Heart left ventricle (tissue), 16 donors: Measurements from ENCODE around the gene CLIP2. TPM values are rescaled to one million over a fixed set of nuclear protein-coding genes. Genes with fewer than 3 reads are reported as not detected.

Experiments used
- ATAC-seq, 4 donors: fragments of 200-7000 bp; cut with Tn5 transposase; one replicate each; pipeline ENCODE4 v1.9.1; 2020 to 2022; ENCODE audit warnings: moderate library complexity in 4 of 4, mild to moderate bottlenecking in 3 of 4, moderate number of reproducible peaks in 1 of 4
- DNase-seq, 5 donors: peaks; one replicate each; pipeline ENCODE4 v3.0.0-alpha.2; 2020
- H3K27ac ChIP-seq, 12 donors: fragments of 200-600 bp; sonication (generic) in 4 of 12; one replicate each; pipeline versions ENCODE4 v1.5.0 to v1.8.0; 2016 to 2022; ENCODE audit warnings: mild to moderate bottlenecking in 2 of 12
- H3K27me3 ChIP-seq, 9 donors: fragments of 200-600 bp; sonication (generic) in 2 of 9; one replicate each; pipeline versions ENCODE4 v1.5.1 to v1.8.0; 2016 to 2022; ENCODE audit warnings: mild to moderate bottlenecking in 3 of 9
- H3K36me3 ChIP-seq, 9 donors: fragments of 200-600 bp; sonication (generic) in 2 of 9; one replicate each; pipeline versions ENCODE4 v1.5.0 to v1.8.0; 2018 to 2022; ENCODE audit warnings: mild to moderate bottlenecking in 2 of 9
- H3K4me1 ChIP-seq, 12 donors: fragments of 200-600 bp; sonication (generic) in 4 of 12; one replicate each; pipeline versions ENCODE4 v1.5.0 to v1.8.0; 2016 to 2022; ENCODE audit warnings: mild to moderate bottlenecking in 3 of 12
- H3K4me3 ChIP-seq, 12 donors: fragments of 200-600 bp; sonication (generic) in 4 of 12; one replicate each; pipeline versions ENCODE4 v1.5.0 to v1.8.0; 2017 to 2022; ENCODE audit warnings: mild to moderate bottlenecking in 9 of 12, moderate library complexity in 4 of 12
- H3K9me3 ChIP-seq, 12 donors: fragments of 200-600 bp; sonication (generic) in 4 of 12; one replicate each; pipeline versions ENCODE4 v1.5.0 to v1.8.0; 2016 to 2022; ENCODE audit warnings: mild to moderate bottlenecking in 1 of 12
- CTCF ChIP-seq, 12 donors: fragments of 200-600 bp; sonication (generic) in 4 of 12; IDR thresholded peaks; one replicate each; pipeline versions ENCODE4 v1.5.0 to v1.8.0; 2018 to 2022; ENCODE audit warnings: antibody characterized with exemption in 12 of 12, mild to moderate bottlenecking in 5 of 12
- POLR2A ChIP-seq, 2 donors: fragments of 450-650 bp; IDR thresholded peaks; one replicate each; pipeline ENCODE4 v1.6.1; 2017; ENCODE audit warnings: antibody characterized with exemption in 2 of 2, mild to moderate bottlenecking in 2 of 2, moderate library complexity in 2 of 2
- WGBS, 4 donors: extraction: QIAGEN DNeasy Blood & Tissue Kit in 2 of 4; methylation state at CpG; one replicate each; pipeline versions ENCODE4 v1.1.5 to v1.1.7; 2013 to 2018; 5-methylcytosine and 5-hydroxymethylcytosine counted together
- intact Hi-C, 10 donors: fragments of 100-400 bp; cut with DNase I; formaldehyde crosslinking; loops; one replicate each; pipeline versions ENCODE4 v1.11.1 to v1.14.2; 2022
- polyA plus RNA-seq, 2 donors: library from polyadenylated mRNA; stranded (reverse); fragments of 200-250 nt; gene quantifications; one replicate each; pipeline ENCODE4 v1.2.3, GENCODE V29; 2013
- total RNA-seq, 9 donors: library from RNA; depleted of rRNA in 2 of 9; stranded (reverse); fragments of >200 nt in 2 of 9; fragmentation: NEBNext Ultra II Directional in 3 of 9; extraction: Animal tissue kit (Norgen Biotek cat#: 25700) in 3 of 9; gene quantifications; one replicate each; pipeline versions ENCODE4 v1.1.0 to v1.2.4, GENCODE V29; 2016 to 2023
- donor health status: ischemic (EF 13 %, LVEDD 7.1; RV severe dilation, severe dysfunction).
- donor health status: healthy with polysubstance abuse.
- donor health status: DM: no; HTN: yes; CAD: no.
- donor health status: DM: no; HTN: no; CAD: no.
- donor health status: ischemic (EF 25% LVEDD 6.9; RV normal size, moderate dysfunction).
- donor health status: ischemic (EF 25% LVEDD 5.7; RV mildly dilated, moderate dysfunction).
- donor health status: healthy.
- donor health status: DM: yes; HTN: yes; CAD: no.
- donor health status: ischemic (EF 35%, LVEDD 5.7; RV mildly dilated, moderate dysfunction).
- donor health status: nonischemic (EF 11% LVEDD 7.7; RV severe dilation, severe dysfunction).
- donor health status: DM: yes; HTN: yes; CAD: no.
- donor health status: PGD.
- donor health status: ischemic (EF 29% LVEDD 5.4; RV normal size, mild dysfunction).
- donor health status: nonischemic (EF 23%, LVEDD 6.1; RV moderate dilation, normal function).

CLIP2 gene
- total and polyA plus RNA-seq, 11 donors: 4.2 to 17.7 (median 9.0) TPM

GRCh38 chr7:74404388-74404700 lies 115.1 kb downstream of the CLIP2 start:
- WGBS, 4 donors: 94 to 97% (median 96%) methylated on average over 7 to 8 of the region's 8 CpGs
- no peak for TF ChIP-seq CTCF (IDR thresholded peaks at IDR 0.05)
- intact Hi-C loops: loop anchor here in 8 of 10 donors (5.0 to 10.0 kb wide), 4 partner anchors 332 to 540 kb away; partner anchors contain the start of gene TMEM270 (in 1 of the 8)

GRCh38 chr7:74404741-74405140 lies 115.5 kb downstream of the CLIP2 start:
- intact Hi-C loops: loop anchor here in 8 of 10 donors (5.0 to 10.0 kb wide), 4 partner anchors 332 to 540 kb away; partner anchors contain the start of gene TMEM270 (in 1 of the 8)

More at GRCh38 chr7:74404388-74404700, 115.1 kb downstream of the CLIP2 start:
- Histone ChIP-seq H3K9me3 (no peaks in the 10 kb centered on the region), H3K27ac (no peak overlapping the region), H3K4me3 (no peak overlapping the region), H3K4me1 (no peaks in the 10 kb centered on the region), H3K27me3 (no peaks in the 10 kb centered on the region), H3K36me3 (peaks cover 0 to 38% (median 26%) of the 10 kb centered on the region in 9 donors)
- DNase-seq: peak in 1 of 5 donors; percentile 21
- no peak for ATAC-seq

GRCh38 chr7:74405191-74405898 lies 116.1 kb downstream of the CLIP2 start:
- Histone ChIP-seq H3K4me3 (no peak overlapping the region), H3K9me3 (no peaks in the 10 kb centered on the region), H3K27ac (no peak overlapping the region), H3K27me3 (no peaks in the 10 kb centered on the region), H3K36me3 (peaks cover 0 to 34% (median 26%) of the 10 kb centered on the region in 9 donors), H3K4me1 (no peaks in the 10 kb centered on the region)
- TF ChIP-seq CTCF (IDR thresholded peaks at IDR 0.05) (peak in 11 of 12 donors; percentile 13 to 47 (median 31)), POLR2A (IDR thresholded peaks at IDR 0.05) (no peak)
- ATAC-seq (peak in 3 of 4 donors; percentile 18 to 34 (median 19)), DNase-seq (peak in 2 of 5 donors; percentile 37 to 49)
- intact Hi-C loops: loop anchor here in 1 of 10 donors (10.0 kb wide), 1 partner anchor 541 kb away; the partner anchor contains the start of gene TMEM270
- 64 to 70% (median 64%) methylated on average over 24 to 31 of the region's 31 CpGs for WGBS, 4 donors

More at GRCh38 chr7:74404741-74405140, 115.5 kb downstream of the CLIP2 start:
- 79 to 94% (median 84%) methylated on average over 6 to 15 of the region's 15 CpGs for WGBS, 4 donors
- no peaks in the 10 kb centered on the region for H3K9me3 ChIP-seq
- H3K4me1 ChIP-seq: no peaks in the 10 kb centered on the region
- TF ChIP-seq CTCF (IDR thresholded peaks at IDR 0.05): no peak
- no peak for TF ChIP-seq POLR2A (IDR thresholded peaks at IDR 0.05)
- peaks cover 0 to 38% (median 26%) of the 10 kb centered on the region in 9 donors for H3K36me3 ChIP-seq
- peak in 1 of 5 donors; percentile 41 for DNase-seq
- H3K27me3 ChIP-seq: no peaks in the 10 kb centered on the region
- no peak overlapping the region for H3K27ac ChIP-seq
- ATAC-seq: no peak
- H3K4me3 ChIP-seq: no peak overlapping the region

GRCh38 chr7:74405899-74406512 lies 116.8 kb downstream of the CLIP2 start:
- intact Hi-C loops: loop anchor here in 1 of 10 donors (10.0 kb wide), 1 partner anchor 541 kb away; the partner anchor contains the start of gene TMEM270
- Histone ChIP-seq H3K36me3 (peaks cover 0 to 32% (median 23%) of the 10 kb centered on the region in 9 donors), H3K4me3 (no peak overlapping the region), H3K4me1 (no peaks in the 10 kb centered on the region), H3K27me3 (no peaks in the 10 kb centered on the region), H3K27ac (no peak overlapping the region), H3K9me3 (no peaks in the 10 kb centered on the region)
- peak in 1 of 4 donors; percentile 9 for ATAC-seq
- WGBS, 4 donors: 85 to 90% (median 89%) methylated on average over 19 to 20 of the region's 20 CpGs
- TF ChIP-seq POLR2A (IDR thresholded peaks at IDR 0.05) (no peak), CTCF (IDR thresholded peaks at IDR 0.05) (no peak)
- DNase-seq: peak in 1 of 5 donors; percentile 12
